Measurements from ENCODE around the gene MGST1. TPM values are rescaled to one million over a fixed set of nuclear protein-coding genes. Genes with fewer than 3 reads are reported as not detected.

MGST1 gene
- total RNA-seq, 1 donor from 2014 or later: 1.4 TPM

DNA sequence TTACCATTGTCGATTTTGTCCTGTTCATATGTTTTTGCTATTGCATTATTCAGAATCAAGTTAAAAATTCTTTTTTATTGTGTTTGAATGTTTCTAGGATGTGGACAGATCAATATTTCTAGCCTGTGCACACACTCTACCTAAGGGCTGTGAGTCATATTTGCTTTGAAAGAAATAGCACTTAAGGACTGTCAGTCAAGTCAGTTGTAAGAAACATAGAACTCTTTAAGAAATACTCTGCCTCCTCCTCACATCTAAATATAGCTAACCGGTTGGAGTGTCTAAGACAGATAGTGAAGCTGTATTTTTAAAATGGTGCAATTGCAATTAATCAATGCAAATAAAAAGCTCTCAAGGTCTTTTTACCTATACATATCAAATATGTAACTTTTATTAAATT is 17.9 kb upstream of the MGST1 start:
- H3K9me3 Mint-ChIP-seq: peaks cover 10% of the 10 kb centered on the region
- intact Hi-C loops (cut with micrococcal nuclease): no loop called here
- no peaks in the 10 kb centered on the region for H3K36me3 Mint-ChIP-seq (ENCODE audit: low read depth)
- no peak overlapping the region for H3K27ac Mint-ChIP-seq
- DNase-seq (ENCODE audit: low spot score): no peak
- no peak overlapping the region for H3K4me3 Mint-ChIP-seq (ENCODE audit: low read depth)
- H3K4me1 Mint-ChIP-seq (ENCODE audit: low read depth): no peaks in the 10 kb centered on the region
- no peaks in the 10 kb centered on the region for H3K27me3 Mint-ChIP-seq (ENCODE audit: low read depth)

DNA sequence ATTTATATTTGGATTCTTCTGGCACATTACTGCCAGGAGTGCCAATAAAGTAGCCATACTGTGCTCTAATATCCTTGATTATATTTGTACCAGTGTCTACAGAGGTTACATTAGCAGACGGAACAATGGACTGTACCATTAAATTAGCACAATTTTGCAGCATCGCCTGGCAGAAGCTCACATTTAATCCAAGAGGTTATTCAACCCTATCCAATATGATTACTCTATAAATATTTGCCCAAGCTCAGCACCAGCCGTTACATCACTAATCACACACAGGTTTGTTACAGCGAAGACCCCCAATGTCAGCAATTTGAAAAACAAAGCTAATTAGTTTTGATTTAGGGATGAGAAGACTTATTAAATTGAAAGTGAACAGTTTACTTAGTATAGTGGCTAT is 16.9 kb upstream of the MGST1 start:
- peaks cover 10% of the 10 kb centered on the region for H3K9me3 Mint-ChIP-seq
- no peaks in the 10 kb centered on the region for H3K36me3 Mint-ChIP-seq (ENCODE audit: low read depth)
- H3K4me1 Mint-ChIP-seq (ENCODE audit: low read depth): no peaks in the 10 kb centered on the region
- DNase-seq (ENCODE audit: low spot score): no peak
- H3K27me3 Mint-ChIP-seq (ENCODE audit: low read depth): no peaks in the 10 kb centered on the region
- intact Hi-C loops (cut with micrococcal nuclease): no loop called here
- no peak overlapping the region for H3K27ac Mint-ChIP-seq
- no peak overlapping the region for H3K4me3 Mint-ChIP-seq (ENCODE audit: low read depth)

DNA sequence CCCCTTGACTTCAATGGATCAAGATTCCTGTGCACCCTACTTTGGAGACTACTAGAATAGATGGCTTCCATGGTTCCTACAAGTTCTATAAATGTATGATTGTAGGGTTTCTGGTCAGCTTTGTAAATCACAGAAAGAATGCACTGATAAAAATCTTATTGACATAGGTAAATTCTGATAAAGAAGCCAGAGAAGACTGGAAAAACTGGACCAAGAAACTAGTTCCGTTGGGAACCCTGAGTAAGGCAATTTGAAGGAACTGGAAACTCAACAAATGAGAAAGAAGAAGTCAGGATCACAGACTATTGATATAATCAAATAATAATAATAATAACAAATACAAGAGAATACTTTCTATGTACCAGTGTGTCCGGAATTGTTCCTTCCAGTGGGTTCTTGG is 15.4 kb upstream of the MGST1 start:
- no peak for DNase-seq (ENCODE audit: low spot score)
- H3K27ac Mint-ChIP-seq: no peak overlapping the region
- no peaks in the 10 kb centered on the region for H3K36me3 Mint-ChIP-seq (ENCODE audit: low read depth)
- peaks cover under 1% of the 10 kb centered on the region for H3K9me3 Mint-ChIP-seq
- H3K27me3 Mint-ChIP-seq (ENCODE audit: low read depth): no peaks in the 10 kb centered on the region
- intact Hi-C loops (cut with micrococcal nuclease): no loop called here
- H3K4me1 Mint-ChIP-seq (ENCODE audit: low read depth): no peaks in the 10 kb centered on the region
- H3K4me3 Mint-ChIP-seq (ENCODE audit: low read depth): no peak overlapping the region

DNA sequence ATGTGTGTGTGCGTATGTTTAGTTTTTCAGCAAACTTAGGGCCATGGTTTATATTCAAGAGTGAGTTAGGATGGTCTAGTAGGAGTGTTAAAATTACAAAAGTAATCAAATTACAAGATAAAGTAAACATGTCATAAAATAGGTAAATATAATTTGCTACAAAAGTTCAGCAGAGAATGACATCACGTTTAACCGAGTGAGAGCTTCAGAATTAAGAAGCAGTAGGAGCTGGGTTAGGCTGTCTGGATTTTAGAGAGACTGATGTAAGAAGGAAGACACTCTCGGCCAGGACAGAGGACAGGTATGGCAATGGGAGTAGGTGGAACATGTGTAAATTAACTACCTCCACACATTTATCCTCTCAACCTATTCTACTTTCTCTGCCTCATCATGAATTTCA is 11.6 kb upstream of the MGST1 start:
- Mint-ChIP-seq H3K27ac (no peak overlapping the region), H3K9me3 (peaks cover 4% of the 10 kb centered on the region), H3K27me3 (ENCODE audit: low read depth) (no peaks in the 10 kb centered on the region), H3K36me3 (ENCODE audit: low read depth) (no peaks in the 10 kb centered on the region), H3K4me1 (ENCODE audit: low read depth) (no peaks in the 10 kb centered on the region), H3K4me3 (ENCODE audit: low read depth) (no peak overlapping the region)
- intact Hi-C loops (cut with micrococcal nuclease): no loop called here
- DNase-seq (ENCODE audit: low spot score): no peak

DNA sequence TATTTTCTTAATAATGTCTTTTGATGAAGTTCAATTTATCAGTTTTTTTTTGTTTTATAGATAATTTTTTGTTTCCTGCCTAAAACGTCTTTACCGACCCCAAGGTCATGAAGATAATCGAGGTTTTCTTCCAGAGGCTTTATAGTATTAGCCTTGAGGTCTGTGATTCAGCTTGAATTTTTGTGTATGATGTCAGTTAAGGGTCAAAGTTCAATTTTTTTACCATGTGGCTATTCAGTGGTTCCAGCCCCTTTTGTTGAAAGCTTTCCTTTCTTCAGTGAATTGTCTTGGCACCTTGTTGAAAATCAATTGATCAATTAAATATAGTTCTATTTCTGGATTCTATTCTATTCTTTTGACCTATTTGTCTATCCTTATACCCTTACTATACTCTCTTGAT is 3.2 kb upstream of the MGST1 start:
- Mint-ChIP-seq H3K27me3 (ENCODE audit: low read depth) (peaks cover 3% of the 10 kb centered on the region), H3K4me1 (ENCODE audit: low read depth) (peaks cover 1% of the 10 kb centered on the region), H3K4me3 (ENCODE audit: low read depth) (no peak overlapping the region), H3K36me3 (ENCODE audit: low read depth) (no peaks in the 10 kb centered on the region), H3K27ac (no peak overlapping the region), H3K9me3 (peaks cover 8% of the 10 kb centered on the region)
- intact Hi-C loops (cut with micrococcal nuclease): no loop called here
- DNase-seq (ENCODE audit: low spot score): no peak

DNA sequence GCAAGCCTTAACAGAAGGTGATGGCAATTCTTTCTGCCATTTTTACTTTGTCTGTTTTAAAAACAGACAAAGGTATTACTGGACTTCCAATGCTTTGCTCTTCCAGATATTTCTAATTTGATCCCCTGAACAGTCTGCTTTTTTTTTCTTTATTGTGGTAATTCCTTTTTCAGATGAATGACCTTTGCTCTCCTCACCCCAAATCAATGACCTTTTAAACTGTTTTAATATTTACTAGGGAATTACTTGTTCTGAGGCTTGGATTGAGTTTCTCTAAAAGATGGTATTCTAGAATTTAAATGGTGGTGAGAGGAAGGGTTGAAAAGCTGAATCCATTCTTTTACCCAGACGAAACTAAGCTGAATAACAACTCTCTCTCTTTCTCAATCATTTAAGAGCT is 2.3 kb upstream of the MGST1 start:
- intact Hi-C loops (cut with micrococcal nuclease): no loop called here
- H3K4me3 Mint-ChIP-seq (ENCODE audit: low read depth): no peak overlapping the region
- H3K9me3 Mint-ChIP-seq: peaks cover 8% of the 10 kb centered on the region
- DNase-seq (ENCODE audit: low spot score): no peak
- peaks cover 1% of the 10 kb centered on the region for H3K4me1 Mint-ChIP-seq (ENCODE audit: low read depth)
- no peaks in the 10 kb centered on the region for H3K36me3 Mint-ChIP-seq (ENCODE audit: low read depth)
- H3K27me3 Mint-ChIP-seq (ENCODE audit: low read depth): peaks cover 3% of the 10 kb centered on the region
- no peak overlapping the region for H3K27ac Mint-ChIP-seq

DNA sequence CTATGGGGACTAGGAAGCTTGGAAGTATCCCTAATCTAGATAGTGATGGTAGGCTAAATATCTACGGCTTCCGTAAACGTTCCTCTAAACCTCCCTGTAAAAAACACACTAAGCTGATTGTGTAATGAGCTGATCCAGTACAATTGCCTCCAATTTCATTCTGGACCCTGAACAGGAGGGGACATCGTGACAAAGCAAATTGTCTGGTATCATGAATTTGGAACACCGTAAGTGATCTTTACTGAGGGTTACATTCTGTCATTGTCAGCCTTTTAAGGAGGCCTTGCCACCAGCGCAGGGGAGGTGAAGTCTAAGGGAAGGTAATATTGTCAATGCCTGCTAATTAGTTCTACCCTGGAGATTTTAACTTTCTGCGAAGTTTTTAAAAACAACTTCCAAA is 487 bp upstream of the MGST1 start:
- Mint-ChIP-seq H3K9me3 (peaks cover 5% of the 10 kb centered on the region), H3K4me3 (ENCODE audit: low read depth) (no peak overlapping the region), H3K27ac (no peak overlapping the region), H3K36me3 (ENCODE audit: low read depth) (no peaks in the 10 kb centered on the region), H3K4me1 (ENCODE audit: low read depth) (peaks cover 1% of the 10 kb centered on the region), H3K27me3 (ENCODE audit: low read depth) (peaks cover 3% of the 10 kb centered on the region)
- intact Hi-C loops (cut with micrococcal nuclease): no loop called here
- no peak for DNase-seq (ENCODE audit: low spot score)

DNA sequence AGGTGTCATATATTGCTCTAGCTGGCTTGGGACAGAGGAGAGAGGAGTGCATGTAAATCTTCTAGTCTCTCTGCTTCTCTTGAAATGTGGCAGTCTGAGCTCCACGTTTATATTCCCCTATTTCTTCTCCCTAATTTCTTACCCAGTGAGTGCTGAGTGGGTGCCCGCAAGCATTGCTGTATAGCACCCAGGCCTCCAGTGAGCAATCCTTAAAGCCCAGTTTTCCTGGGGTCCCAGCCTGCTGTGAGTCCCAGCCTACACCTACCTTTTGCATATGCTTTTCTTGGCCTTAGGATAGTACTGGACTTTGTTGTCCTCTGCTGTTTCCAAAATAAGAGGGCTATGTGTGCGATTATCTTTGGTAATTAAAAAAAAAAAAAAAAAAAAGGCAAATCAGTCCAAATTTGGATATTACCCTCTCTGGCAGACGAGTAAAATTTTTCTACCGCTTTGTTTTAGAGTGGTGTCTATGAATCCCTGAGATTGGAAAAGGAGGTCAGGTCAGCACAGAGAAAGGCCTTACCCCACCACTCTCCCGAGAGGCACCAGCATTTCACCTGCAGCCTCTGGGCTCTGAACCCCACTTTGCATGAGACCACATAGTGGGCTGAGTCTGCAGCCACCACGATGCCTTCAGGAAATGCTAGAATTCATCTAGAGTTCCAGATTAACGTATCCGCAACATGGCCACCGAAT is 1.1 kb downstream of the MGST1 start:
- Mint-ChIP-seq H3K4me3 (ENCODE audit: low read depth) (no peak overlapping the region), H3K36me3 (ENCODE audit: low read depth) (no peaks in the 10 kb centered on the region), H3K27me3 (ENCODE audit: low read depth) (peaks cover 3% of the 10 kb centered on the region), H3K27ac (no peak overlapping the region), H3K4me1 (ENCODE audit: low read depth) (peaks cover 1% of the 10 kb centered on the region), H3K9me3 (no peaks in the 10 kb centered on the region)
- DNase-seq (ENCODE audit: low spot score): no peak
- intact Hi-C loops (cut with micrococcal nuclease): no loop called here

DNA sequence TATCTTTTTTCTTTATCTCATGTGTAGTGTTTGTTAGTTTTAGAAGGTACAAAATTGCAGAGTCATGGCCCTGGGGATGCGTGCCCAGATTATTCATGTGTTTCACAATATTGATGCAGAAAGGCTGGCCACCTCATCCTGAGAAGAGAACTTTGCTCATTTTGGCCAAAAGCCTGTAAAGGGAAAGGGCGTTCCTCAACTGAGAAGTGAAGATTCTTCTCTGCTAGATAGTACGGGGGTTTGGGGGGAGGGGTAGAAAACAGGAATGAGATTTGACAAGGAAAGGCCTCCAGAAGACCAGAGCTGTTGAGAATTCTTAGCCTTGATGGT is 1.7 kb downstream of the MGST1 start:
- Mint-ChIP-seq H3K9me3 (no peaks in the 10 kb centered on the region), H3K36me3 (ENCODE audit: low read depth) (no peaks in the 10 kb centered on the region), H3K4me3 (ENCODE audit: low read depth) (no peak overlapping the region), H3K4me1 (ENCODE audit: low read depth) (peaks cover 1% of the 10 kb centered on the region), H3K27ac (no peak overlapping the region), H3K27me3 (ENCODE audit: low read depth) (peaks cover 3% of the 10 kb centered on the region)
- DNase-seq (ENCODE audit: low spot score): no peak
- intact Hi-C loops (cut with micrococcal nuclease): no loop called here

DNA sequence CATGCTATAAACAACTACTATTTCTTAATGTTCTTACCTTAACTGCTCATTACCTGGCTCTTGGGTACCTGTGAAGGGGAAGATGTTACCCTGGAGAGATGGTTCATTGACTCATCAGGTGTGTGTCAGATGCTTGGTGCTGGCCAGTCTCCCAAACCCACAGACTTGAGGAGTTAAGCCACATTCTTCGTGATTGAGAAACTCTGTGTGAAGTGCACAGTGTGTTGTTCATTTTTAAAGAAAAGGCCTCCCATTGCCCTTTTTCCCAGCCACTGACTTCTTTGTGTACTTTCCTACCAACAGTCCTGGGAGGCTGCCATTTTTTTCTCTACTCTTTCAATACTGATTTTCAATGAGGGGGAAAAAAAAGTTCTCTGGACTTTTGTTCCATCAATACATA is 3.2 kb downstream of the MGST1 start:
- peaks cover 1% of the 10 kb centered on the region for H3K4me1 Mint-ChIP-seq (ENCODE audit: low read depth)
- no peak overlapping the region for H3K4me3 Mint-ChIP-seq (ENCODE audit: low read depth)

DNA sequence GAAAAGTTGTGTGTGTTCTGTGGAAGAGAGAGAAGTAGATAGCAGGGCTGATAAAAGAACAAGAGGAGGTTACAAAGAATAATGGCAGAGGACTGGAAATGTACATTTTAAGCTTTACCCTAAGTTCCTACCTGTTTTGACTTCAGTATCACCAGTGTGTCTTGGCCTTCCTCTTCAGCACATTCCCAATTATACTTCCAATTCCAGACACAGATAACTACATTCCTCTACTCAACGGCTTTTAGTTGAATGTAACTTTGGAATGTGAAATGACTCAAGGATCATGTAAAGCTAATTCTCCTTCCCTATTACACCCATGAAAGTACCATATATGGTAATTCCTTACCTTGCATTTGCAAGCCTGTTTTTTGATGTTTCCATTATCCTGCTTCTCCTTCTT is 5.0 kb downstream of the MGST1 start:
- H3K27ac Mint-ChIP-seq: no peak overlapping the region
- H3K27me3 Mint-ChIP-seq (ENCODE audit: low read depth): no peaks in the 10 kb centered on the region
- intact Hi-C loops (cut with micrococcal nuclease): no loop called here
- H3K36me3 Mint-ChIP-seq (ENCODE audit: low read depth): no peaks in the 10 kb centered on the region
- no peak for DNase-seq (ENCODE audit: low spot score)
- no peak overlapping the region for H3K4me3 Mint-ChIP-seq (ENCODE audit: low read depth)
- no peaks in the 10 kb centered on the region for H3K9me3 Mint-ChIP-seq
- H3K4me1 Mint-ChIP-seq (ENCODE audit: low read depth): no peaks in the 10 kb centered on the region

More for the DNA sequence above, 3.2 kb downstream of the MGST1 start:
- Mint-ChIP-seq H3K36me3 (ENCODE audit: low read depth) (no peaks in the 10 kb centered on the region), H3K27me3 (ENCODE audit: low read depth) (peaks cover 3% of the 10 kb centered on the region), H3K9me3 (no peaks in the 10 kb centered on the region), H3K27ac (no peak overlapping the region)
- DNase-seq (ENCODE audit: low spot score): no peak
- intact Hi-C loops (cut with micrococcal nuclease): no loop called here

DNA sequence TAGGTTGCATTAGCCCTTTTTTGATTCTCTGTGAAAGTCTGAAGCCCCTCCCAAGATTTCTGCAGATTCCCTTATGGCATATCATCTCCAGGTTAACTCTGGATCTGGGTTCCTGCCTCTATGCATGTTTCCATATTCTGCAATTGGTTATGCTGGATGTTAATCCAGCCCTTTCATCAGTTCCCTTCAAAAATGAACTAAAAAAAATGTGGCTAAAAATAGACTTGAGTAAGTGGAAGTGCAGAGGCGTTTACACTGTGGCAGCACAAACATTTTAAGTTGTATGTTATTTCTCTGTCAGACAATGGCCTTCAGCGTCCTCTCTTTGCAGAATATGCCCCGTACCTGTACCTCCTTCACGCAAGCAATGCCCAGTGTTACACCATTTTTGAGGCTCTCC is 11.4 kb downstream of the MGST1 start:
- no peak overlapping the region for H3K27ac Mint-ChIP-seq
- no peak overlapping the region for H3K4me3 Mint-ChIP-seq (ENCODE audit: low read depth)
- intact Hi-C loops (cut with micrococcal nuclease): no loop called here
- H3K36me3 Mint-ChIP-seq (ENCODE audit: low read depth): no peaks in the 10 kb centered on the region
- no peaks in the 10 kb centered on the region for H3K4me1 Mint-ChIP-seq (ENCODE audit: low read depth)
- H3K27me3 Mint-ChIP-seq (ENCODE audit: low read depth): no peaks in the 10 kb centered on the region
- DNase-seq (ENCODE audit: low spot score): no peak
- H3K9me3 Mint-ChIP-seq: no peaks in the 10 kb centered on the region

DNA sequence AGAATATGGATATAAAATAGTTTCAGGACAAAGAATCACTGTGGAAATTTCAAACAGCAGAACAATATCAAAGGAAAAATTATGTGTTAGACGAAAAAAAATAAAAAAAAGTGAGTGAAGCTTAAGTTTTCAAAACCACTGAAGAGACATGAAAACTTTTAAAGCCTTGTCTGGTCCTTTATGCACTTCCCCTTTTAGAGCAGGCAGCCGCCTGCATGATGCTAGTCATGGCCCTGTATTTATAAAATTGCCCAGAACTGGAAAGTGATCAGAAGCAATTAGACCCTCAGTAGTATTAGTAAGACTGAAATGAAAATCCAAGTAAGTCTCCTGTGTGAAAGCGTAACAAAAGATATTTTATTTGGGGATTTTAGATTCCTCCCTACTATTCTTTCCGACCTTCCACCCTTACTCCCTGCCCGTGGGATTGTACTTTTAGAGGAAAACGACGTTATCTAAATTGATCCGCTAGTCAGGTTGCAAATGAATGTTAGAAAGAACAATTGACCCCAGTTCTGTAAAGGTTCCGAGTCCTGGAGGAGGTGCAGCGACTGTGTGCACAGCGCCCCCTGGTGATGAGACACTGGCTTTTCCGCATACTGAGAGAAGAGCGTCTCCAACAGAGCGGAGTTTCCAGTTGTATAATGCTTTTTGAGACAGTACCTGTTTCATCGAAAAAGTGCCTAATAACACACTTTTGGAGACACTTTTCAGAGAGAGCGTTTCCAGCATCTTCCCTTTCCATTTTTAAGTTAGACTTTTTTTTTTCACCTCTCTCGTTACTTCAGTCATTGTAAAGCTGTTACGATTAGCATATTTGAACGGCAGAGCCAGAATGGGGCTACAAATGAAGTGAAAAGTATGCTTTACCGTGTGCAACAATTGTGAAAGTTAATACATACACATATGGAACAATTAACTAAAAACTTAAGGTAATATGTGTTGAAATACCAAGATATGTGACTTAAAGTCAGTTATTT is 12.4 kb downstream of the MGST1 start:
- intact Hi-C loops (cut with micrococcal nuclease): no loop called here
- H3K9me3 Mint-ChIP-seq: no peaks in the 10 kb centered on the region
- no peaks in the 10 kb centered on the region for H3K36me3 Mint-ChIP-seq (ENCODE audit: low read depth)
- H3K4me1 Mint-ChIP-seq (ENCODE audit: low read depth): no peaks in the 10 kb centered on the region
- no peak overlapping the region for H3K4me3 Mint-ChIP-seq (ENCODE audit: low read depth)
- H3K27me3 Mint-ChIP-seq (ENCODE audit: low read depth): no peaks in the 10 kb centered on the region
- DNase-seq (ENCODE audit: low spot score): no peak
- no peak overlapping the region for H3K27ac Mint-ChIP-seq

Measured in activated T-helper 2 cell treated with anti-CD3 and anti-CD28 coated beads, Interferon-gamma antibody, Interleukin-2, Interleukin-4, amounts not matched to agents 10 μg/mL and 5 μg/mL and 100 μg/mL, durations not matched to agents 14 hours and 24 hours and 36 hours (primary cell).